Nephron progenitor cell (in vitro differentiated cells): Measurements from ENCODE around the gene BMPR1A.
A peak's percentile ranks its signal among the peaks of the same experiment; 100 is the strongest.

Experiments used
- DNase-seq: peaks from one replicate; pipeline ENCODE4 v3.0.0; 2021
- H3K27ac Mint-ChIP-seq: 2 replicates; pipeline ENCODE4 v1.8.0; 2021; ENCODE audit warnings: mild to moderate bottlenecking, moderate library complexity, mixed read lengths
- H3K27me3 Mint-ChIP-seq: 2 replicates; pipeline ENCODE4 v1.8.0; 2021; ENCODE audit warnings: mild to moderate bottlenecking, low read depth, mixed read lengths; ENCODE audit not compliant: poor library complexity
- H3K36me3 Mint-ChIP-seq: 2 replicates; pipeline ENCODE4 v1.8.0; 2021; ENCODE audit warnings: low read depth, mixed read lengths
- H3K4me1 Mint-ChIP-seq: 2 replicates; pipeline ENCODE4 v1.8.0; 2021; ENCODE audit warnings: mixed read lengths
- H3K4me3 Mint-ChIP-seq: 2 replicates; pipeline ENCODE4 v1.8.0; 2021; ENCODE audit warnings: mild to moderate bottlenecking, moderate library complexity, mixed read lengths
- H3K9me3 Mint-ChIP-seq: 2 replicates; pipeline ENCODE4 v1.8.0; 2021; ENCODE audit warnings: mild to moderate bottlenecking, moderate library complexity, mixed read lengths
- TF ChIP-seq, protein P1 (sequence below): fragments of 200-600 bp; sonication (generic); IDR thresholded peaks from 2 replicates; pipeline ENCODE4 v1.5.0; 2021; ENCODE audit warnings: antibody characterized with exemption

BMPR1A gene

DNA sequence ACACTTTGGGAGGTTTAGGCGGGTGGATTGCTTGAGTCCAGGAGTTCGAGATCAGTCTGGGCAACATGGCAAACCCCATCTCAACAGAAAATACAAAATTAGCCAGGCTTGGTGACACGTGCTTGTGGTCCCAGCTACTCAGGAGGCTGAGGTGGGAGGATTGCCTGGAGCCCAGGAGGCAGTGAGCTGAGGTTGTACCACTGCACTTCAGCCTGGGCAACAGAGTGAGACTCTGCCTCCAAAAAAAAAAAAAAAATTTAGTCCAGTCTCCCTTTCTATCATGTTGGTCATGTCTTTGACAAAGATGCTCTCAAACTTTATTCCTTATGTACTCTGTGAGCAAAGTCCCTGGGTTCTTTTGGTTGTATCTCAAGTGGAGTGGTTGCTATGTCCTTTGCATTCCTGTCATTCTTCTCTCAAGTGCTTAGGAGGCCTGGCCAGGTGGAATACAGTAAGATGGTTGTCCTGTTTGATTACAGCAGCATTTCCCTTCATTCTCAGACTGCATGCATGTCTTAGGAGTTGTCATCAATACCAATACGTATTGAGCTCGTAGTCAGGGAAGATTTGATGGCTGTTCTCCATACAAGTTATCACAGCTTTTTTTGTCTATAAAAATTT is 115.3 kb downstream of the BMPR1A start:
- DNase-seq = no peak
- Mint-ChIP-seq H3K9me3 (no peaks in the 10 kb centered on the region), H3K4me3 (no peak overlapping the region), H3K27me3 (no peaks in the 10 kb centered on the region), H3K36me3 (peaks cover 22% of the 10 kb centered on the region), H3K4me1 (peaks cover 34% of the 10 kb centered on the region), H3K27ac (peak overlapping the region; percentile 22)
- TF ChIP-seq, protein P1, sequence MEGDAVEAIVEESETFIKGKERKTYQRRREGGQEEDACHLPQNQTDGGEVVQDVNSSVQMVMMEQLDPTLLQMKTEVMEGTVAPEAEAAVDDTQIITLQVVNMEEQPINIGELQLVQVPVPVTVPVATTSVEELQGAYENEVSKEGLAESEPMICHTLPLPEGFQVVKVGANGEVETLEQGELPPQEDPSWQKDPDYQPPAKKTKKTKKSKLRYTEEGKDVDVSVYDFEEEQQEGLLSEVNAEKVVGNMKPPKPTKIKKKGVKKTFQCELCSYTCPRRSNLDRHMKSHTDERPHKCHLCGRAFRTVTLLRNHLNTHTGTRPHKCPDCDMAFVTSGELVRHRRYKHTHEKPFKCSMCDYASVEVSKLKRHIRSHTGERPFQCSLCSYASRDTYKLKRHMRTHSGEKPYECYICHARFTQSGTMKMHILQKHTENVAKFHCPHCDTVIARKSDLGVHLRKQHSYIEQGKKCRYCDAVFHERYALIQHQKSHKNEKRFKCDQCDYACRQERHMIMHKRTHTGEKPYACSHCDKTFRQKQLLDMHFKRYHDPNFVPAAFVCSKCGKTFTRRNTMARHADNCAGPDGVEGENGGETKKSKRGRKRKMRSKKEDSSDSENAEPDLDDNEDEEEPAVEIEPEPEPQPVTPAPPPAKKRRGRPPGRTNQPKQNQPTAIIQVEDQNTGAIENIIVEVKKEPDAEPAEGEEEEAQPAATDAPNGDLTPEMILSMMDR = no peak

DNA sequence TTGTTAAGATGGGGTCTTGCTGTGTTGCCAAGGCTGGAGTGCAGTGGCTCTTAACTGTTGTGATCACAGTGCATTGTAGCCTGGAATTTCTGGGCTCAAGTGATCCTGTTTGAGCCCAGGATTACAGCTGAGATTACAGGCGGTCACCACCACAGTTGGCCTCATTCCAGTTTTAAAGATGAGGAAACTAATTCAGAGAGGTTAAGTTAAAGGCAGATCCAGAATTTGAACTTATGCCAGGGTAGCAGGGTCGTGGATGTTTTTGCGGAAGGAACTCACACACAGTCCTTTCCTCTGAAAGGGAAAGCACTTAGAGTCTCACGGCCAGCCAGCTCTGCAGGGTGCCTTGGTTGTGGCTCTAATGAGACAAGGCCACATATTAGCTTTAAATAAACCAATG is 116.3 kb downstream of the BMPR1A start:
- H3K36me3 Mint-ChIP-seq = peaks cover 26% of the 10 kb centered on the region
- no peaks in the 10 kb centered on the region for H3K9me3 Mint-ChIP-seq
- peak overlapping the region; percentile 60 for H3K27ac Mint-ChIP-seq
- H3K27me3 Mint-ChIP-seq = no peaks in the 10 kb centered on the region
- TF ChIP-seq, protein P1 = no peak
- H3K4me1 Mint-ChIP-seq = peaks cover 30% of the 10 kb centered on the region
- H3K4me3 Mint-ChIP-seq = no peak overlapping the region
- no peak for DNase-seq

DNA sequence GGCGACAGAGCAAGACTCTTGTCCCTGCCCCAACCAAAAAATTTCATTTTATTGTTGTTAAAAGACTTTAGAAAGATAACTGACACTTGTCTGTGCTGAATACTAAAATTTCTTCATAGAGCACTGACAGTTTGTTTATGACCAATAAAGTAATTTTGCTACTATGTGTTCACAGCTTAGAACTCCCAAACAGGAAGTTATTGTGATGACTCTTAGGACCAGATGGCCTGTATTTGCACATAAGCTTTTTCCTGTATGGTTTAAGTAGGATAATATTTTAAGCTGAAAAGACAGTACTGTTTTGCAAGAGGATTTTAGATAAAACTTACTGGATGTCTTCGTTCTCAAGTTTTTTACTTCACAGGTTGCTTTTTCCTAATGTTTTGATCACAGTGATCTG is 120.3 kb downstream of the BMPR1A start:
- TF ChIP-seq, protein P1 = no peak
- DNase-seq = no peak
- H3K9me3 Mint-ChIP-seq = no peaks in the 10 kb centered on the region
- peaks cover 26% of the 10 kb centered on the region for H3K4me1 Mint-ChIP-seq
- H3K4me3 Mint-ChIP-seq = no peak overlapping the region
- no peaks in the 10 kb centered on the region for H3K27me3 Mint-ChIP-seq
- no peak overlapping the region for H3K27ac Mint-ChIP-seq
- H3K36me3 Mint-ChIP-seq = peaks cover 40% of the 10 kb centered on the region

DNA sequence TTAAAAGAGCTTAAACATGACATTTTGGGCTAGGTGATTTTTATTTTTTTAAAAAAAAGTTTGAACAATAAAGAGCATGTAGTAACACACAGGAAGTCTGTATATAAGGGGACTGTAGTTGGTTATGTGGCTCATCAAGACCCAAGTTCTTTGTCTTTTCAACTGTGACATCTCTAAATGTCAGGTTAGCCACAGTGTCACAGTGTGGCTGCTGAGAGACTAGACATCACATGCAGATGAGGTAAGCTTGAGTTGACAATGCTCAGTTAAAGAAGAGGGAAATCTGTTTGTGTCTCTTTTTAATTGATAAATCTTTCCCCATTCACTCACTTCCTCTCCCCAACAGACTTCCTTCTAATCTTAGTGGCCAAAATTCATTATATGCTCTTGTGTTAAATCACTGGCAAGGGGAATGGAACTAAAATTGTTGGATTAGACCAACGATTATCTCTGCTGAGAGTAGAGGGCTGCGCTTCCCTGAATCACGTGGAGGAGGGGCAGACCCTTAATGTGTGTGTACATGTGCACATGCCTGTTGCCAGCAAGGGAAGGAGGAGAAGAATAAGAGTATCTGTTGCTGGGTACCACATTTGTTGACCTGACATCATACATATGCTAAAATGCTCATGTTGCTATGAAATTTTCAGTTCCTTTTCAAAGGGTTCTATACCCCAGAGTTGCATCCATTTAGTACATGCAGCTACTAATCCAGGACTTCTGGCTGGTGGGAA is 122.7 kb downstream of the BMPR1A start:
- TF ChIP-seq, protein P1 = no peak
- Mint-ChIP-seq H3K9me3 (no peaks in the 10 kb centered on the region), H3K36me3 (peaks cover 52% of the 10 kb centered on the region), H3K4me1 (peaks cover 23% of the 10 kb centered on the region), H3K27me3 (no peaks in the 10 kb centered on the region), H3K27ac (peak overlapping the region; percentile 80), H3K4me3 (no peak overlapping the region)
- no peak for DNase-seq

DNA sequence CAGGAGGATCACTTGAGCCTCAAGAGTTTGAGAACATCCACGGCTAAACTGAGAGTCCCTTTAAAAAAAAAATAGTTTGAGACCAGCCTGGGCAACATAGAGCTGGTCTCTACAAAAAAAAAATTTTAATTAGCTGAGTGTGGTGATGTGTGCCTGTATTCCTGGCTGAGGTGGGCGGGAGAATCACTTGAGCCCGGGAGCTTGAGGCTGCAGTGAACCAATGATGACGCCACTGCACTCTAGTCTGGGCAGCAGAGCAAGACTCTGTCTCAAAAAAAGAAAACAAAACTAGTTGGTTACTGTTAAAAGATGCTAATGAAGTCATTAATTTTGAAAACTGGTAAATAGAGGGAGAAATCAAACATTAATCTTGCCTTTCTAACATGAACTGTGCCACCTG is 124.6 kb downstream of the BMPR1A start:
- TF ChIP-seq, protein P1 = no peak
- Mint-ChIP-seq H3K4me3 (no peak overlapping the region), H3K4me1 (peaks cover 23% of the 10 kb centered on the region), H3K27ac (no peak overlapping the region), H3K9me3 (no peaks in the 10 kb centered on the region), H3K27me3 (no peaks in the 10 kb centered on the region), H3K36me3 (peaks cover 52% of the 10 kb centered on the region)
- DNase-seq = no peak
